Gastrocnemius medialis (tissue), 4 donors: ENCODE measurements around the gene YPEL2.

Source experiments
- CTCF ChIP-seq, 5 experiments: fragments of 450-650 bp in 3 of 5; fragments of 200-600 bp in 2 of 5; sonication (generic) in 2 of 5; IDR thresholded peaks in 4 of 5; conservative IDR thresholded peaks in 1 of 5; 1 replicate in 4 of 5; 2 replicates in 1 of 5; pipeline ENCODE4 v1.5.1; 2016 to 2019; ENCODE audit warnings: antibody characterized with exemption in 5 of 5, mild to moderate bottlenecking in 3 of 5, moderate library complexity in 3 of 5
- POLR2A ChIP-seq, 2 donors: fragments of 450-650 bp; IDR thresholded peaks; one replicate each; pipeline ENCODE4 v1.6.1; 2017; ENCODE audit warnings: antibody characterized with exemption in 2 of 2, mild to moderate bottlenecking in 2 of 2, moderate library complexity in 2 of 2

GRCh38 chr17:59392973-59393679, 61.7 kb downstream of the YPEL2 start:
- TF ChIP-seq POLR2A (IDR thresholded peaks at IDR 0.05), result no peak
- no peak for TF ChIP-seq CTCF (IDR thresholded peaks at IDR 0.05 in 4 of 5, conservative IDR thresholded peaks at IDR 0.05 in 1 of 5)
